ENCODE data around the gene ATG101.

Gene ATG101

DNA sequence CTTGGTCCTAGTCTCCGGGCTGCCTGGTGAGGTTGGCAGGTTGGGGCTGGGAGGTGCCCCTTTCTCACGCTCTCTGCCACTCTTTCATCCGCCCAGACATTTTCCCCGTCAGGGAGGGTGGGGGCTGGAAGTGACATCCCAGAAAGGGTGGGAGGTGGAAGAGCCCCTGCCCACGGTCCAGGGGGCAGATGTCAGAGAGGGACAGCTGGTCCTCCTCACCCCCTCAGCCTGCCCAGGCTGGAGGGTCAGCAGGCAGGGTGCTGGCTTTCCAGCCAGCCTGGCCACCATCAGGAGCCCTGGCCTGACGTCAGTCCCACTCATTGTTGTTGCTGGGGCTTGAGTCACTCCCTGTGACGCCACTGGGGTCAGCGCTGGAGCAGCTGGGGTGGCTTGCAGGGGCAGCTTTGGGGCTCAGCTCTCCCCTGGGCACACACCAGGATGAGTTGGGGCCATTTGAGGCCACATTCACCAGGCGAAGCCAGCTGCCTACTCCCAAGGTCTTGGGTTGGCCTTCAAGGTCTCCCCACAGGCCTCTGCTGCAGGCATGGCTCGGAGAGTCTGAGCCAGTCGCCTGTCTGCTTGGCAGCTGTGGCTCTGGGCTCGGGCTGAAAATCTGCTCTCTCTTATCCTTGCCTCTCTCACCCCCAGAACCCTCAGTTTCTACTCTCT is 5.7 kb upstream of the ATG101 start:
- no peak for ATAC-seq
- no peak for TF ChIP-seq PPARA (CRISPR knock-in tag; IDR thresholded peaks at IDR 0.05; ENCODE audit: borderline replicate concordance)
- TF ChIP-seq GLIS3 (CRISPR knock-in tag; IDR thresholded peaks at IDR 0.05), result no peak
- TF ChIP-seq ZNF8 (CRISPR knock-in tag; IDR thresholded peaks at IDR 0.05), result no peak
- no peak for TF ChIP-seq ARNTL (CRISPR knock-in tag; IDR thresholded peaks at IDR 0.05; ENCODE audit: borderline replicate concordance, low read depth)

DNA sequence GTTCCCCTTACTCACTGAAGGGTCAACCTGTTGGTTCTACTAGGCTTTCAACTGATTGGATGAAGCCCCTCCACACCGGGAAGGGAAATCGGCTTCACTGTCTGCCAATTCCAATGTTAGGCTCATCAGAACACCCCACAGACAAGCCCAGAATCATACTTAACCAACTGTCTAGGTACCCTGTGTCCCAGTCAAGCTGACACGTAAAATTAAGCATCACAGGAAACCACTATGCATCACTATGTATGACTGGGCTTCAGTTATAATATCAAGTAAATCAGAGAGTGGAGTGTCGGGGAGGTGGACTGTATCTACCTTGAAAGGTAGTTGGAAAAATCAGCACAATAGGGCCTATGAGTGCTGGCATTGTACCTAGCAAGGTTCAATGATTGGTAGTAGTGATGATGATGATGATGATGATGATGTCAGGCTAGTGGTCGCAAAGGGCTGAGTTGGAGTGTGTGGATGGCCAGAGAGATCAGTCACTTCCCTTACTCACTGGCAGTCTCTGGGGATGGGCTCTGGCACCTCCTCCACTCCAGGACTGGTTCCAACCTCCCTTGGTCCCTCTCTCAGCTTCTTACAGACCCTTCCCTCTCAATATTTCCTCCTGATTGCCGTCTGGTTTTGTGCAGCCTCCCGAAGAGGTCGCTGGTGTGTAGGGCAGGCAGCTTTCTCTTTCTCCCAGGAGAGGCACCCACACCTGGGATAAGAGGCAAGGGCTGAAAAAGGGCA is 3.3 kb upstream of the ATG101 start:
- TF ChIP-seq ARNTL (CRISPR knock-in tag; IDR thresholded peaks at IDR 0.05; ENCODE audit: borderline replicate concordance, low read depth), result no peak
- TF ChIP-seq BACH2 (CRISPR knock-in tag; IDR thresholded peaks at IDR 0.05; ENCODE audit: borderline replicate concordance), result no peak
- TF ChIP-seq ZNF565 (CRISPR knock-in tag; conservative IDR thresholded peaks at IDR 0.05; ENCODE audit: low read depth), result no peak
- no peak for TF ChIP-seq GLIS3 (CRISPR knock-in tag; IDR thresholded peaks at IDR 0.05)
- TF ChIP-seq CSDC2 (CRISPR knock-in tag; IDR thresholded peaks at IDR 0.05), result no peak
- no peak for TF ChIP-seq ZNF70 (CRISPR knock-in tag; IDR thresholded peaks at IDR 0.05)
- TF ChIP-seq PPARA (CRISPR knock-in tag; IDR thresholded peaks at IDR 0.05; ENCODE audit: borderline replicate concordance), result no peak
- no peak for TF ChIP-seq RARB (CRISPR knock-in tag; IDR thresholded peaks at IDR 0.05)
- no peak for TF ChIP-seq TOX (CRISPR knock-in tag; IDR thresholded peaks at IDR 0.05; ENCODE audit: borderline replicate concordance)
- TF ChIP-seq, protein P1, sequence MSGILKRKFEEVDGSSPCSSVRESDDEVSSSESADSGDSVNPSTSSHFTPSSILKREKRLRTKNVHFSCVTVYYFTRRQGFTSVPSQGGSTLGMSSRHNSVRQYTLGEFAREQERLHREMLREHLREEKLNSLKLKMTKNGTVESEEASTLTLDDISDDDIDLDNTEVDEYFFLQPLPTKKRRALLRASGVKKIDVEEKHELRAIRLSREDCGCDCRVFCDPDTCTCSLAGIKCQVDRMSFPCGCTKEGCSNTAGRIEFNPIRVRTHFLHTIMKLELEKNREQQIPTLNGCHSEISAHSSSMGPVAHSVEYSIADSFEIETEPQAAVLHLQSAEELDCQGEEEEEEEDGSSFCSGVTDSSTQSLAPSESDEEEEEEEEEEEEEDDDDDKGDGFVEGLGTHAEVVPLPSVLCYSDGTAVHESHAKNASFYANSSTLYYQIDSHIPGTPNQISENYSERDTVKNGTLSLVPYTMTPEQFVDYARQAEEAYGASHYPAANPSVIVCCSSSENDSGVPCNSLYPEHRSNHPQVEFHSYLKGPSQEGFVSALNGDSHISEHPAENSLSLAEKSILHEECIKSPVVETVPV (CRISPR knock-in tag; IDR thresholded peaks at IDR 0.05), result no peak
- TF ChIP-seq TCF4 (CRISPR knock-in tag; IDR thresholded peaks at IDR 0.05; ENCODE audit: borderline replicate concordance), result no peak
- no peak for TF ChIP-seq POU6F1 (CRISPR knock-in tag; IDR thresholded peaks at IDR 0.05; ENCODE audit: borderline replicate concordance, low read depth)
- no peak for TF ChIP-seq OSR1 (CRISPR knock-in tag; IDR thresholded peaks at IDR 0.05)
- TF ChIP-seq, protein P2, sequence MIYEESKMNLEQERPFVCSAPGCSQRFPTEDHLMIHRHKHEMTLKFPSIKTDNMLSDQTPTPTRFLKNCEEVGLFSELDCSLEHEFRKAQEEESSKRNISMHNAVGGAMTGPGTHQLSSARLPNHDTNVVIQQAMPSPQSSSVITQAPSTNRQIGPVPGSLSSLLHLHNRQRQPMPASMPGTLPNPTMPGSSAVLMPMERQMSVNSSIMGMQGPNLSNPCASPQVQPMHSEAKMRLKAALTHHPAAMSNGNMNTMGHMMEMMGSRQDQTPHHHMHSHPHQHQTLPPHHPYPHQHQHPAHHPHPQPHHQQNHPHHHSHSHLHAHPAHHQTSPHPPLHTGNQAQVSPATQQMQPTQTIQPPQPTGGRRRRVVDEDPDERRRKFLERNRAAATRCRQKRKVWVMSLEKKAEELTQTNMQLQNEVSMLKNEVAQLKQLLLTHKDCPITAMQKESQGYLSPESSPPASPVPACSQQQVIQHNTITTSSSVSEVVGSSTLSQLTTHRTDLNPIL (CRISPR knock-in tag; IDR thresholded peaks at IDR 0.05; ENCODE audit: low read depth), result no peak
- TF ChIP-seq SNAI2 (CRISPR knock-in tag; IDR thresholded peaks at IDR 0.05), result no peak
- ATAC-seq, result no peak

GRCh38 chr12:52067081-52067374 is 2.8 kb upstream of the ATG101 start:
- no peak for TF ChIP-seq CSDC2 (CRISPR knock-in tag; IDR thresholded peaks at IDR 0.05)
- TF ChIP-seq ESRRG (CRISPR knock-in tag; IDR thresholded peaks at IDR 0.05), result no peak
- TF ChIP-seq ZNF70 (CRISPR knock-in tag; IDR thresholded peaks at IDR 0.05), result no peak
- no peak for TF ChIP-seq RARB (CRISPR knock-in tag; IDR thresholded peaks at IDR 0.05)
- TF ChIP-seq SNAI2 (CRISPR knock-in tag; IDR thresholded peaks at IDR 0.05), result no peak
- no peak for TF ChIP-seq TCF4 (CRISPR knock-in tag; IDR thresholded peaks at IDR 0.05; ENCODE audit: borderline replicate concordance)
- TF ChIP-seq GLIS3 (CRISPR knock-in tag; IDR thresholded peaks at IDR 0.05), result no peak
- no peak for TF ChIP-seq ZFP3 (CRISPR knock-in tag; IDR thresholded peaks at IDR 0.05)
- TF ChIP-seq, protein P3, sequence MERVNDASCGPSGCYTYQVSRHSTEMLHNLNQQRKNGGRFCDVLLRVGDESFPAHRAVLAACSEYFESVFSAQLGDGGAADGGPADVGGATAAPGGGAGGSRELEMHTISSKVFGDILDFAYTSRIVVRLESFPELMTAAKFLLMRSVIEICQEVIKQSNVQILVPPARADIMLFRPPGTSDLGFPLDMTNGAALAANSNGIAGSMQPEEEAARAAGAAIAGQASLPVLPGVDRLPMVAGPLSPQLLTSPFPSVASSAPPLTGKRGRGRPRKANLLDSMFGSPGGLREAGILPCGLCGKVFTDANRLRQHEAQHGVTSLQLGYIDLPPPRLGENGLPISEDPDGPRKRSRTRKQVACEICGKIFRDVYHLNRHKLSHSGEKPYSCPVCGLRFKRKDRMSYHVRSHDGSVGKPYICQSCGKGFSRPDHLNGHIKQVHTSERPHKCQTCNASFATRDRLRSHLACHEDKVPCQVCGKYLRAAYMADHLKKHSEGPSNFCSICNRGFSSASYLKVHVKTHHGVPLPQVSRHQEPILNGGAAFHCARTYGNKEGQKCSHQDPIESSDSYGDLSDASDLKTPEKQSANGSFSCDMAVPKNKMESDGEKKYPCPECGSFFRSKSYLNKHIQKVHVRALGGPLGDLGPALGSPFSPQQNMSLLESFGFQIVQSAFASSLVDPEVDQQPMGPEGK (CRISPR knock-in tag; IDR thresholded peaks at IDR 0.05; ENCODE audit: borderline replicate concordance), result no peak
- TF ChIP-seq, protein P2 (CRISPR knock-in tag; IDR thresholded peaks at IDR 0.05; ENCODE audit: low read depth), result no peak
- TF ChIP-seq OSR1 (CRISPR knock-in tag; IDR thresholded peaks at IDR 0.05), result no peak
- no peak for TF ChIP-seq ARNTL (CRISPR knock-in tag; IDR thresholded peaks at IDR 0.05; ENCODE audit: borderline replicate concordance, low read depth)
- no peak for TF ChIP-seq ZNF8 (CRISPR knock-in tag; IDR thresholded peaks at IDR 0.05)
- ATAC-seq, result no peak
